ENCODE data around the gene ATPAF1.

Gene ATPAF1

GRCh38 chr1:46594063-46594462, 74.1 kb downstream of the ATPAF1 start:
- in situ Hi-C loops (cut with HindIII; ENCODE audit: low sequenced_read_pairs), result no loop called here

GRCh38 chr1:46592823-46593222, 75.3 kb downstream of the ATPAF1 start:
- in situ Hi-C loops (cut with HindIII; ENCODE audit: low sequenced_read_pairs), result no loop called here

GRCh38 chr1:46589529-46589928, 78.6 kb downstream of the ATPAF1 start:
- in situ Hi-C loops (cut with HindIII; ENCODE audit: low sequenced_read_pairs), result no loop called here

GRCh38 chr1:46587069-46587468, 81.1 kb downstream of the ATPAF1 start:
- in situ Hi-C loops (cut with HindIII; ENCODE audit: low sequenced_read_pairs), result no loop called here

GRCh38 chr1:46585312-46585938, 82.7 kb downstream of the ATPAF1 start:
- in situ Hi-C loops (cut with HindIII; ENCODE audit: low sequenced_read_pairs), result no loop called here

- in situ Hi-C loops (cut with HindIII; ENCODE audit: low sequenced_read_pairs), result no loop called here
Measured at GRCh38 chr1:46583494-46583893, 84.7 kb downstream of the ATPAF1 start.

GRCh38 chr1:46582972-46583371, 85.2 kb downstream of the ATPAF1 start:
- in situ Hi-C loops (cut with HindIII; ENCODE audit: low sequenced_read_pairs), result no loop called here
